Astrocyte of the cerebellum (primary cell): ENCODE data around the gene GLIPR1.

Source experiments
- DNase-seq: peaks from one replicate; pipeline ENCODE4 v3.0.0-alpha.2; 2011; ENCODE audit warnings: low read depth
- H3K4me3 ChIP-seq: 2 replicates; pipeline ENCODE4 v1.5.1; 2011; ENCODE audit warnings: mild to moderate bottlenecking, low read depth, low read length, moderate library complexity
- CTCF ChIP-seq: IDR thresholded peaks from 2 replicates; pipeline ENCODE4 v1.5.1; 2012; ENCODE audit warnings: low read length, low read depth, moderate library complexity, mild to moderate bottlenecking; ENCODE audit errors: missing control alignments
- in situ Hi-C: cut with HindIII; loops from 2 replicates; pipeline ENCODE4 v1.10.0; 2017; ENCODE audit warnings: low sequenced_read_pairs

The GLIPR1 gene

GRCh38 chr12:75477137-75477536 lies 3.4 kb upstream of the GLIPR1 start:
- TF ChIP-seq CTCF, result no peak
- in situ Hi-C loops, result loop anchor here (25.0 kb wide), 1 partner anchor 790 kb away; no protein-coding TSS in a partner anchor
- DNase-seq, result no peak
- H3K4me3 ChIP-seq, result no peak overlapping the region

GRCh38 chr12:75478116-75478794 lies 2.3 kb upstream of the GLIPR1 start:
- in situ Hi-C loops, result loop anchor here (25.0 kb wide), 1 partner anchor 791 kb away; no protein-coding TSS in a partner anchor
- no peak for TF ChIP-seq CTCF
- DNase-seq, result no peak
- no peak overlapping the region for H3K4me3 ChIP-seq

GRCh38 chr12:75479963-75480461 lies 543 bp upstream of the GLIPR1 start:
- no peak for TF ChIP-seq CTCF
- in situ Hi-C loops, result loop anchor here (25.0 kb wide), 1 partner anchor 793 kb away; no protein-coding TSS in a partner anchor
- DNase-seq, result peak; percentile 93
- H3K4me3 ChIP-seq, result peak overlapping the region; percentile 60

- DNase-seq, result no peak
- no peak for TF ChIP-seq CTCF
- in situ Hi-C loops, result loop anchor here (25.0 kb wide), 1 partner anchor 794 kb away; no protein-coding TSS in a partner anchor
- H3K4me3 ChIP-seq, result peak overlapping the region; percentile 60
Observed at GRCh38 chr12:75481013-75481705, 604 bp downstream of the GLIPR1 start.

GRCh38 chr12:75481774-75482173 lies 1.2 kb downstream of the GLIPR1 start:
- H3K4me3 ChIP-seq, result peak overlapping the region; percentile 60
- TF ChIP-seq CTCF, result no peak
- DNase-seq, result peak; percentile 52
- in situ Hi-C loops, result loop anchor here (25.0 kb wide), 1 partner anchor 794 kb away; no protein-coding TSS in a partner anchor

GRCh38 chr12:75482646-75483045 lies 2.1 kb downstream of the GLIPR1 start:
- H3K4me3 ChIP-seq, result peak overlapping the region; percentile 60
- DNase-seq, result no peak
- TF ChIP-seq CTCF, result no peak

More at GRCh38 chr12:75482646-75483045, 2.1 kb downstream of the GLIPR1 start:
- in situ Hi-C loops, result loop anchor here (25.0 kb wide), 1 partner anchor 795 kb away; no protein-coding TSS in a partner anchor
